Endothelial cell of umbilical vein (primary cell): ENCODE data around the gene ANGPTL4. TPM values are rescaled to one million over a fixed set of nuclear protein-coding genes. Genes with fewer than 3 reads are reported as not detected.

Source experiments
- BruUV-seq: library from RNA; stranded (reverse); fragments of 400-500 nt; replicated peaks from 2 replicates; lab custom pipeline; 2021; lab: Mats Ljungman, UMichigan
- CTCF ChIA-PET: fragments of 300-600, 350-600 bp; sonication (Branson Sonifier 250); formaldehyde crosslinking; loops from one replicate; lab custom pipeline; 2021; ENCODE audit warnings: antibody characterized with exemption, inconsistent platforms; lab: Charles Lee
- POLR2A ChIA-PET: fragments of 300-600, 350-600 bp; sonication (Branson Sonifier 250); formaldehyde crosslinking; loops from one replicate; lab custom pipeline; 2021; ENCODE audit warnings: antibody characterized with exemption, inconsistent platforms; lab: Charles Lee
- DNase-seq: peaks from one replicate; pipeline ENCODE4 v3.0.0-alpha.2; 2011; ENCODE audit warnings: low read depth, low spot score
- FAIRE-seq: peaks from 2 replicates; lab custom pipeline; 2011; peaks lifted over from hg19 to GRCh38; lab: Jason Lieb, UNC
- H2AFZ ChIP-seq: 2 replicates; pipeline ENCODE4 v1.6.0; 2012; ENCODE audit warnings: low read depth, low read length, control low read depth, inconsistent platforms
- H3K27ac ChIP-seq: 2 replicates; pipeline ENCODE4 v1.5.1; 2011; ENCODE audit warnings: low read depth, mild to moderate bottlenecking, control low read depth, low read length, moderate library complexity; ENCODE audit not compliant: insufficient read depth
- H3K27me3 ChIP-seq, 2 experiments: 2 replicates each; pipeline versions ENCODE4 v1.6.0 to v1.6.1; 2011; ENCODE audit warnings: low read length in 2 of 2, mixed read lengths in 1 of 2; ENCODE audit not compliant: control insufficient read depth in 2 of 2, insufficient read depth in 2 of 2
- H3K36me3 ChIP-seq, 2 experiments: 2 replicates in 1 of 2; 3 replicates in 1 of 2; pipeline ENCODE4 v1.5.1; 2011; ENCODE audit warnings: low read length in 2 of 2, mild to moderate bottlenecking in 1 of 2, moderate library complexity in 1 of 2; ENCODE audit not compliant: control insufficient read depth in 2 of 2, insufficient read depth in 2 of 2; ENCODE audit errors: extremely low read depth in 1 of 2
- H3K4me1 ChIP-seq: 3 replicates; pipeline ENCODE4 v1.5.1; 2011; ENCODE audit warnings: mild to moderate bottlenecking, low read length; ENCODE audit not compliant: control insufficient read depth, insufficient read depth; ENCODE audit errors: extremely low read depth
- H3K4me2 ChIP-seq: 2 replicates; pipeline ENCODE4 v1.6.1; 2011; ENCODE audit warnings: low read length, control low read depth, mixed read lengths; ENCODE audit not compliant: insufficient read depth
- H3K4me3 ChIP-seq, 3 experiments: fragments of 200-600 bp in 1 of 3; sonication (generic), shearing (Covaris generic) in 1 of 3; replicated peaks in 1 of 3; 2 replicates each; pipeline ENCODE4 v1.5.1; 2011 to 2016; ENCODE audit warnings: control low read depth in 3 of 3, low read length in 3 of 3, mild to moderate bottlenecking in 2 of 3, inconsistent platforms in 1 of 3, low read depth in 1 of 3, moderate library complexity in 1 of 3; ENCODE audit not compliant: insufficient read depth in 1 of 3
- H3K79me2 ChIP-seq: 2 replicates; pipeline ENCODE4 v1.6.0; 2012; ENCODE audit warnings: low read length, inconsistent platforms; ENCODE audit not compliant: control insufficient read depth, insufficient read depth
- H3K9ac ChIP-seq: replicated peaks from 2 replicates; pipeline ENCODE3; 2011; ENCODE audit warnings: low read length, control low read depth; ENCODE audit not compliant: insufficient read depth; ENCODE audit errors: extremely low read depth
- H3K9me1 ChIP-seq: replicated peaks from 3 replicates; pipeline ENCODE4 v1.6.0; 2011; ENCODE audit warnings: mild to moderate bottlenecking, low read length; ENCODE audit not compliant: control insufficient read depth, insufficient read depth; ENCODE audit errors: extremely low read depth
- H3K9me3 ChIP-seq: replicated peaks from 2 replicates; pipeline ENCODE4 v1.5.1; 2012; ENCODE audit warnings: low read length, inconsistent platforms; ENCODE audit not compliant: control insufficient read depth, insufficient read depth
- H4K20me1 ChIP-seq: replicated peaks from 2 replicates; pipeline ENCODE3; 2011; ENCODE audit warnings: mild to moderate bottlenecking, low read length; ENCODE audit not compliant: control insufficient read depth, insufficient read depth; ENCODE audit errors: extremely low read depth
- EZH2 ChIP-seq: IDR thresholded peaks from 2 replicates; pipeline ENCODE4 v1.6.1; 2012; ENCODE audit warnings: borderline replicate concordance, low read depth, mild to moderate bottlenecking, moderate library complexity, low read length, inconsistent platforms; ENCODE audit not compliant: severe bottlenecking
- FOS ChIP-seq: IDR thresholded peaks from 2 replicates; pipeline ENCODE4 v1.6.1; 2011; ENCODE audit warnings: mild to moderate bottlenecking, low read length, moderate library complexity, borderline replicate concordance; ENCODE audit not compliant: insufficient read depth
- GATA2 ChIP-seq: IDR thresholded peaks from 2 replicates; pipeline ENCODE4 v1.7.0; 2011; ENCODE audit warnings: low read depth, mild to moderate bottlenecking, moderate library complexity, mixed read lengths, low read length; ENCODE audit not compliant: insufficient read length, insufficient read depth
- JUN ChIP-seq: IDR thresholded peaks from 2 replicates; pipeline ENCODE4 v1.6.1; 2011; ENCODE audit warnings: borderline replicate concordance, low read depth; ENCODE audit not compliant: insufficient read length, insufficient read depth
- MYC ChIP-seq: IDR thresholded peaks from one replicate; pipeline ENCODE4 v1.6.1; 2011; ENCODE audit warnings: mild to moderate bottlenecking, low read depth, low read length
- POLR2A ChIP-seq: IDR thresholded peaks from 2 replicates; pipeline ENCODE4 v1.6.1; 2012; ENCODE audit warnings: low read depth, mild to moderate bottlenecking, control low read depth, low read length
- POLR2AphosphoS5 ChIP-seq: IDR thresholded peaks from 2 replicates; pipeline ENCODE4 v1.6.1; 2012; ENCODE audit warnings: low read depth, mild to moderate bottlenecking, control low read depth, low read length, moderate library complexity; ENCODE audit not compliant: insufficient read depth
- dilution Hi-C: fragments of 300-500 bp; cut with MboI; formaldehyde crosslinking; loops from one replicate; pipeline ENCODE4 v1.15.0; 2019; ENCODE audit warnings: low sequenced_read_pairs; ENCODE audit not compliant: extremely low pct_ligation_motif_present
- intact Hi-C: fragments of 100-400 bp; cut with micrococcal nuclease; formaldehyde crosslinking; loops from one replicate; pipeline ENCODE4 v1.10.0; 2022
- polyA plus RNA-seq, 4 experiments: library from polyadenylated mRNA; depleted of rRNA in 3 of 4; stranded (reverse) in 3 of 4; unstranded in 1 of 4; fragments of >200 nt; gene quantifications; 2 replicates each; pipeline versions ENCODE4 v1.2.1 to v1.2.3, GENCODE V29; 2011 to 2012; ENCODE audit warnings: missing spikeins in 1 of 4
- total RNA-seq: library from RNA; stranded (reverse); gene quantifications from 2 replicates; pipeline ENCODE4 v1.2.3, GENCODE V29; 2021
- TF ChIP-seq, protein P1 (sequence below), 2 donors: IDR thresholded peaks; 1 replicate in 1 of 2; 2 replicates in 1 of 2; pipeline ENCODE4 v1.5.1; 2011; ENCODE audit warnings: low read length in 2 of 2, mild to moderate bottlenecking in 2 of 2, moderate library complexity in 2 of 2, control low read depth in 1 of 2, inconsistent platforms in 1 of 2, low read depth in 1 of 2; ENCODE audit not compliant: insufficient read depth in 1 of 2; ENCODE audit errors: extremely low read depth in 1 of 2
- TF ChIP-seq, protein P2 (sequence below): IDR thresholded peaks from 2 replicates; pipeline ENCODE4 v1.6.1; 2011; ENCODE audit not compliant: insufficient read depth, insufficient read length

ANGPTL4 gene
- total and polyA plus RNA-seq, 2 donors (not counting 3 experiments of a cell fraction or from before 2014, with no cell fraction given) = 3.9 to 14.1 TPM

DNA sequence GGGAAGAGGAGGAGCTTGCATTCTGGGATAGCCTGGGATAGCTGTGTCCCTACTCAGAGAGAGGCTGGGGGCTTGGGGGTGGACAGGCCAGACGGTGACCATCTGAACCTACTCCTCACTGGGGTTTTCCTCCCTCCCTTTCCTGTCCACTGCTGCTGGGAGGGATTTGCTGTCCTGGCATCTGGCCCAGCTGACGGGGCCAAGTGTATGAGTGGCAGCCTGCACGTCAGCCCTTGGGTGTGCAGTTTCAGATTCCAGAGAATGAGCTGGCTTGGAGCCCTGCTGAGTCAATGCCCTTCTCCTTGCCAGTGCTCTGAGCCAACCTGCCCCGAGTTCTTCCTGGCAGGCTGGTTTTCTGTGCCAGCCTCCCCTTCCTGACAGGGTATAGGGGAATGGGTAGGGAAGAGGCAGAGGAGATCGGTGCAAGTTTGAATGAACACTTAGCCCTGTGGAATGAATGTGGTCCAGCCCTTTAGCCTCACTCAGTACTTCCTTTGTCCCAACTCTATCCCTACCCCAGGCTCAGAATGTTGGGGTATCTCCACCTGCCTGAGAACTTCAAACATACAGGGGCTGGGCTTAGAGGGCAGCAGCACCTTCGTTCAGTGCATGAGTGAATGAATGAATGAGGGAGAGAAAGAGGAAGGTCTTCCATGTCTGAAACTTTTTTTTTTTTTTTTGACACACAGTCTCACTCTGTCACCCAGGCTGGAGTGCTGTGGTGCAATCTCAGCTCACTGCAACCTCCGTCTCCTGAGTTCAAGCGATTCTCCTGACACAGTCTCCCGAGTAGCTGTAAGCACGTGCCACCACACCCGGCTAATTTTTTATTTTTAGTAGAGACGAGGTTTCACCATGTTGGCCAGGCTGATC, 1.8 kb upstream of the ANGPTL4 start:
- H3K9me3 ChIP-seq = no peaks in the 10 kb centered on the region

More for the DNA sequence above, 1.8 kb upstream of the ANGPTL4 start:
- DNase-seq (peak; percentile 99), FAIRE-seq (peak; percentile 99)
- Histone ChIP-seq H2AFZ (peak overlapping the region; percentile 19), H3K4me3 (no peak overlapping the region), H3K9me1 (no peaks in the 10 kb centered on the region), H3K4me1 (peaks cover 30% of the 10 kb centered on the region), H3K4me2 (peak overlapping the region; percentile 47), H3K27me3 (no peaks in the 10 kb centered on the region), H3K36me3 (no peaks in the 10 kb centered on the region), H3K9ac (peak overlapping the region; percentile 52), H3K79me2 (no peaks in the 10 kb centered on the region), H4K20me1 (no peaks in the 10 kb centered on the region), H3K27ac (peak overlapping the region; percentile 92)
- POLR2A ChIA-PET = interaction anchor here (0.6 to 1.0 kb wide), 6 partner anchors 12 to 134 kb away, joined by 3 to 4 read pairs (median 4); partner anchors contain the start of gene RAB11B
- no peak for TF ChIP-seq EZH2
- TF ChIP-seq, protein P1, sequence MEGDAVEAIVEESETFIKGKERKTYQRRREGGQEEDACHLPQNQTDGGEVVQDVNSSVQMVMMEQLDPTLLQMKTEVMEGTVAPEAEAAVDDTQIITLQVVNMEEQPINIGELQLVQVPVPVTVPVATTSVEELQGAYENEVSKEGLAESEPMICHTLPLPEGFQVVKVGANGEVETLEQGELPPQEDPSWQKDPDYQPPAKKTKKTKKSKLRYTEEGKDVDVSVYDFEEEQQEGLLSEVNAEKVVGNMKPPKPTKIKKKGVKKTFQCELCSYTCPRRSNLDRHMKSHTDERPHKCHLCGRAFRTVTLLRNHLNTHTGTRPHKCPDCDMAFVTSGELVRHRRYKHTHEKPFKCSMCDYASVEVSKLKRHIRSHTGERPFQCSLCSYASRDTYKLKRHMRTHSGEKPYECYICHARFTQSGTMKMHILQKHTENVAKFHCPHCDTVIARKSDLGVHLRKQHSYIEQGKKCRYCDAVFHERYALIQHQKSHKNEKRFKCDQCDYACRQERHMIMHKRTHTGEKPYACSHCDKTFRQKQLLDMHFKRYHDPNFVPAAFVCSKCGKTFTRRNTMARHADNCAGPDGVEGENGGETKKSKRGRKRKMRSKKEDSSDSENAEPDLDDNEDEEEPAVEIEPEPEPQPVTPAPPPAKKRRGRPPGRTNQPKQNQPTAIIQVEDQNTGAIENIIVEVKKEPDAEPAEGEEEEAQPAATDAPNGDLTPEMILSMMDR (IDR thresholded peaks at IDR 0.05; ENCODE audit: extremely low read depth in 1 of 2, insufficient read depth in 1 of 2, low read depth in 1 of 2, low read length in 2 of 2) = no peak
- TF ChIP-seq, protein P2, sequence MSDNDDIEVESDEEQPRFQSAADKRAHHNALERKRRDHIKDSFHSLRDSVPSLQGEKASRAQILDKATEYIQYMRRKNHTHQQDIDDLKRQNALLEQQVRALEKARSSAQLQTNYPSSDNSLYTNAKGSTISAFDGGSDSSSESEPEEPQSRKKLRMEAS = no peak
- peak; percentile 49 for TF ChIP-seq POLR2A
- peak; percentile 59 for TF ChIP-seq JUN
- peak; percentile 93 for TF ChIP-seq POLR2AphosphoS5
- no peak for TF ChIP-seq GATA2
- peak; percentile 87 for TF ChIP-seq FOS
- no peak for TF ChIP-seq MYC
- no TSS peak for BruUV-seq
- CTCF ChIA-PET = interaction anchor here (0.7 to 3.5 kb wide), 7 partner anchors 8 to 144 kb away, joined by 3 to 36 read pairs (median 6); partner anchors contain the start of gene RAB11B
- intact Hi-C loops (loop anchor here (1.0 to 2.0 kb wide), 2 partner anchors 28 to 83 kb away; partner anchors contain the start of genes HNRNPM and RAB11B), dilution Hi-C loops (no loop called here)
